ENCODE results near the gene NKAIN2. TPM values are rescaled to one million over a fixed set of nuclear protein-coding genes. Genes with fewer than 3 reads are reported as not detected.

The NKAIN2 gene
- total RNA-seq, 6 experiments from 2014 or later = not detected

- H3K27me3 Mint-ChIP-seq (ENCODE audit: insufficient read depth) = no peaks in the 10 kb centered on the region
- H3K4me3 Mint-ChIP-seq = no peak overlapping the region
- H3K36me3 Mint-ChIP-seq (ENCODE audit: low read depth) = no peaks in the 10 kb centered on the region; the same call in 1 of the 2 replicates
- no peak for TF ChIP-seq CTCF (IDR thresholded peaks at IDR 0.05)
- no peak for DNase-seq
- H3K9me3 Mint-ChIP-seq = peaks cover 48% of the 10 kb centered on the region
- no peaks in the 10 kb centered on the region for H3K4me1 Mint-ChIP-seq (ENCODE audit: low read depth)
- H3K27ac Mint-ChIP-seq = no peak overlapping the region
Observed at GRCh38 chr6:124517339-124517738, 713.7 kb downstream of the NKAIN2 start.

GRCh38 chr6:124520514-124520913 is 716.8 kb downstream of the NKAIN2 start:
- no peak for TF ChIP-seq CTCF (IDR thresholded peaks at IDR 0.05)
- Mint-ChIP-seq H3K9me3 (peaks cover 33% of the 10 kb centered on the region), H3K27ac (no peak overlapping the region), H3K36me3 (ENCODE audit: low read depth) (no peaks in the 10 kb centered on the region; the same call in 1 of the 2 replicates), H3K4me1 (ENCODE audit: low read depth) (no peaks in the 10 kb centered on the region), H3K27me3 (ENCODE audit: insufficient read depth) (no peaks in the 10 kb centered on the region), H3K4me3 (no peak overlapping the region)
- no peak for DNase-seq

- Mint-ChIP-seq H3K4me3 (no peak overlapping the region), H3K9me3 (peaks cover 30% of the 10 kb centered on the region), H3K27me3 (ENCODE audit: insufficient read depth) (no peaks in the 10 kb centered on the region), H3K27ac (no peak overlapping the region), H3K36me3 (ENCODE audit: low read depth) (no peaks in the 10 kb centered on the region), H3K4me1 (ENCODE audit: low read depth) (no peaks in the 10 kb centered on the region)
- no peak for DNase-seq
- no peak for TF ChIP-seq CTCF (IDR thresholded peaks at IDR 0.05)
Observed at GRCh38 chr6:124522335-124522734, 718.7 kb downstream of the NKAIN2 start.

- Mint-ChIP-seq H3K4me1 (ENCODE audit: low read depth) (no peaks in the 10 kb centered on the region), H3K4me3 (no peak overlapping the region), H3K36me3 (ENCODE audit: low read depth) (no peaks in the 10 kb centered on the region), H3K9me3 (peaks cover 25% of the 10 kb centered on the region), H3K27ac (no peak overlapping the region), H3K27me3 (ENCODE audit: insufficient read depth) (no peaks in the 10 kb centered on the region)
- DNase-seq = no peak
- TF ChIP-seq CTCF (IDR thresholded peaks at IDR 0.05) = no peak
Observed at GRCh38 chr6:124524491-124525200, 721.0 kb downstream of the NKAIN2 start.

GRCh38 chr6:124530926-124531325 is 727.3 kb downstream of the NKAIN2 start:
- no peak for DNase-seq
- Mint-ChIP-seq H3K27ac (no peak overlapping the region), H3K36me3 (ENCODE audit: low read depth) (no peaks in the 10 kb centered on the region), H3K4me3 (no peak overlapping the region), H3K9me3 (peaks cover 48% of the 10 kb centered on the region), H3K4me1 (ENCODE audit: low read depth) (no peaks in the 10 kb centered on the region), H3K27me3 (ENCODE audit: insufficient read depth) (no peaks in the 10 kb centered on the region)
- no peak for TF ChIP-seq CTCF (IDR thresholded peaks at IDR 0.05)
